Mesendoderm (in vitro differentiated cells): ENCODE data around the gene RAET1E.

ENCODE experiments used
- DNase-seq: peaks from one replicate; pipeline ENCODE4 v3.0.0; 2013
- H2AK5ac ChIP-seq: 2 replicates; pipeline ENCODE4 v1.6.1; 2013; ENCODE audit warnings: low read length, inconsistent platforms
- H2BK120ac ChIP-seq: 2 replicates; pipeline ENCODE4 v1.6.1; 2013; ENCODE audit warnings: low read depth, mild to moderate bottlenecking, low read length, moderate library complexity, mixed read lengths
- H2BK15ac ChIP-seq: replicated peaks from 2 replicates; pipeline ENCODE4 v1.6.1; 2013; ENCODE audit warnings: low read depth, mild to moderate bottlenecking, moderate library complexity
- H2BK5ac ChIP-seq: 2 replicates; pipeline ENCODE4 v1.6.1; 2013; ENCODE audit warnings: low read length, inconsistent platforms
- H3K18ac ChIP-seq: 2 replicates; pipeline ENCODE4 v1.6.1; 2013; ENCODE audit warnings: mild to moderate bottlenecking, low read length, mixed read lengths
- H3K23ac ChIP-seq: one replicate; pipeline ENCODE4 v1.6.1; 2013; ENCODE audit warnings: low read length
- H3K27ac ChIP-seq: 2 replicates; pipeline ENCODE4 v1.5.1; 2013; ENCODE audit warnings: low read depth, mild to moderate bottlenecking, inconsistent platforms, low read length, moderate library complexity
- H3K27me3 ChIP-seq: 2 replicates; pipeline ENCODE4 v1.6.1; 2013; ENCODE audit warnings: low read length, control low read depth, mild to moderate bottlenecking, inconsistent platforms; ENCODE audit not compliant: insufficient read depth, poor library complexity
- H3K36me3 ChIP-seq: 2 replicates; pipeline ENCODE4 v1.6.1; 2013; ENCODE audit warnings: low read length, inconsistent platforms; ENCODE audit not compliant: control insufficient read depth, insufficient read depth
- H3K4ac ChIP-seq: one replicate; pipeline ENCODE4 v1.6.1; 2013; ENCODE audit warnings: low read depth, mild to moderate bottlenecking, low read length, moderate library complexity
- H3K4me1 ChIP-seq: 2 replicates; pipeline ENCODE4 v1.6.1; 2013; ENCODE audit warnings: low read depth, low read length, inconsistent platforms; ENCODE audit not compliant: control insufficient read depth
- H3K4me2 ChIP-seq: 2 replicates; pipeline ENCODE4 v1.6.1; 2013; ENCODE audit warnings: low read length
- H3K4me3 ChIP-seq: 2 replicates; pipeline ENCODE4 v1.5.1; 2013; ENCODE audit warnings: mild to moderate bottlenecking, low read length
- H3K56ac ChIP-seq: one replicate; pipeline ENCODE4 v1.6.1; 2013; ENCODE audit warnings: low read length
- H3K79me1 ChIP-seq: 2 replicates; pipeline ENCODE4 v1.6.1; 2013; ENCODE audit warnings: low read length, inconsistent platforms
- H3K79me2 ChIP-seq: 2 replicates; pipeline ENCODE4 v1.6.1; 2013; ENCODE audit warnings: mild to moderate bottlenecking, low read length; ENCODE audit not compliant: control insufficient read depth, insufficient read depth
- H3K9ac ChIP-seq: 2 replicates; pipeline ENCODE4 v1.6.1; 2013; ENCODE audit warnings: low read length, inconsistent platforms
- H4K5ac ChIP-seq: one replicate; pipeline ENCODE4 v1.6.1; 2013; ENCODE audit warnings: low read length
- H4K8ac ChIP-seq: one replicate; pipeline ENCODE4 v1.6.1; 2013; ENCODE audit warnings: low read depth, mild to moderate bottlenecking, control low read depth, low read length, moderate library complexity
- WGBS: extraction: QIAGEN DNeasy Blood & Tissue Kit; methylation state at CpG from one replicate; pipeline ENCODE4 v1.1.7; 2013; ENCODE audit warnings: low lambda C conversion rate, missing lambda C conversion rate; ENCODE audit not compliant: insufficient coverage; ENCODE audit errors: extremely low coverage; 5-methylcytosine and 5-hydroxymethylcytosine counted together

The RAET1E gene

DNA sequence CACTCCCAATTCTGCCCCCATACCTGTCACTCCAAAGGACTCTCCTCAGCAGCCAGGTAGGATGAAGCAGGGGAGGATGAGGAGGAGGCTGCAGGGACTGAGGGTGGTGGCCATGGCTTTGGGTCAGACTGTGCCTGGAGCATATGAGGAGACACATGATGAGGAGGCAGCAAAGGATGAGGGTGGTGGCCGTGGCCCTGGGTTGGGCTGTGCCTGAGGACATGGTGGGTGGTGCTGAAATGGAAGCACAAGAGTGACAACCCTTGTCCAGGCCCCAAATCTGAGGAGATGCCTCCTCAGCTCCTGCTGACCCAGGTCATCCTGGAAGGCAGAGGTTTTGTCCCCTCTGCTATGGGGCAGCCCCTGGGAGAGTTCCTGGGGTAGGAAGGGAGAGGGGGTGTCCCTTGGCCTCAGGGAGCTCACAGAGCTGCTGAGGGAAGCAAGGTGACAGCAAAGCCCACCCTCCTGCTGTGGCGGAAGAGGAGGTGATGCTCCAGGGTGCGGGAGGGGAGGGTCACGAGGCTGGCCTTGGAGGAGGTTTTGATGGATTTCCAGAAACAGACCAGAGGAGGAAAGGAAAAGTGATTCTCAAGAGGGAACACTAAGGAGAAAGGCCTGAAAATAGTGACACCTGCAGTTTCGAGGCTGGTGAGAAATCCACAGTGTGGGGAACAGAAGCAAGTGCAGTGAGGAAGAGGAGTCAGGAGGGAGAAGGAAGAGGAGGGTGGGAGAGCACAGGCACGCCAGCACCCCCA is 20.4 kb upstream of the RAET1E start:
- H3K27ac ChIP-seq = no peak overlapping the region
- H2AK5ac ChIP-seq = no peak overlapping the region
- no peak overlapping the region for H3K18ac ChIP-seq
- H2BK120ac ChIP-seq = no peak overlapping the region
- H2BK5ac ChIP-seq = no peak overlapping the region
- H3K9ac ChIP-seq = no peak overlapping the region
- H3K4me3 ChIP-seq = no peak overlapping the region
- no peak overlapping the region for H3K23ac ChIP-seq
- no peak overlapping the region for H4K8ac ChIP-seq
- H3K4me2 ChIP-seq = no peak overlapping the region
- H3K79me2 ChIP-seq = no peaks in the 10 kb centered on the region
- no peak for DNase-seq
- H3K4ac ChIP-seq = no peak overlapping the region
- H2BK15ac ChIP-seq = no peak overlapping the region
- peaks cover 12% of the 10 kb centered on the region for H3K27me3 ChIP-seq
- no peaks in the 10 kb centered on the region for H3K79me1 ChIP-seq
- no CpG with 5 or more reads among the region's 6 CpGs for WGBS
- H4K5ac ChIP-seq = no peak overlapping the region
- H3K56ac ChIP-seq = no peak overlapping the region
- no peaks in the 10 kb centered on the region for H3K4me1 ChIP-seq
- H3K36me3 ChIP-seq = no peaks in the 10 kb centered on the region

DNA sequence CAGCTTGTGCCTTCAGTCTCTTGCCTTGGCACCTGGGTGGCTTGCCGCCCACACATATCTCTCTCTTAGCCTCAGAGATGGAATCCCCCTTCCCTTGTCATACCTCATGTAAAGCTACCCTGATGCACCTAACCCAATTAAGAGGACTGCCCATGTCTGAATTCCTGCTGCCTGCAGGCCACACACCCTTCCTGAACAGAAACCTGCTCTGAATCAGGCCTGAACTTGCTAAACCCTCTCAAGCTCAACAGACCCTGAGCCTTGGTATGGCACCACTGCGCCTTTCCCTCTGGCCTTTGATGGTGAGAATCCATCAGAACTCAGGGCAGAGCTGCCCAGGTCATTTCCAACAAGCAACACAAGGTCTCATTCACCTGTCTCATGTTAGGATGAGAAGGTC is 19.8 kb upstream of the RAET1E start:
- no peak overlapping the region for H4K8ac ChIP-seq
- H3K18ac ChIP-seq = no peak overlapping the region
- no peak overlapping the region for H2AK5ac ChIP-seq
- no peak for DNase-seq
- no peak overlapping the region for H3K4me3 ChIP-seq
- H3K79me1 ChIP-seq = no peaks in the 10 kb centered on the region
- no peak overlapping the region for H3K4ac ChIP-seq
- no peaks in the 10 kb centered on the region for H3K79me2 ChIP-seq
- no peak overlapping the region for H3K27ac ChIP-seq
- no peaks in the 10 kb centered on the region for H3K4me1 ChIP-seq
- H3K23ac ChIP-seq = no peak overlapping the region
- no peak overlapping the region for H2BK5ac ChIP-seq
- no peak overlapping the region for H2BK15ac ChIP-seq
- H3K27me3 ChIP-seq = peaks cover 12% of the 10 kb centered on the region
- no peak overlapping the region for H4K5ac ChIP-seq
- no peak overlapping the region for H3K9ac ChIP-seq
- H3K36me3 ChIP-seq = no peaks in the 10 kb centered on the region
- no CpG with 5 or more reads among the region's 2 CpGs for WGBS
- H3K4me2 ChIP-seq = no peak overlapping the region
- H3K56ac ChIP-seq = no peak overlapping the region
- H2BK120ac ChIP-seq = no peak overlapping the region

DNA sequence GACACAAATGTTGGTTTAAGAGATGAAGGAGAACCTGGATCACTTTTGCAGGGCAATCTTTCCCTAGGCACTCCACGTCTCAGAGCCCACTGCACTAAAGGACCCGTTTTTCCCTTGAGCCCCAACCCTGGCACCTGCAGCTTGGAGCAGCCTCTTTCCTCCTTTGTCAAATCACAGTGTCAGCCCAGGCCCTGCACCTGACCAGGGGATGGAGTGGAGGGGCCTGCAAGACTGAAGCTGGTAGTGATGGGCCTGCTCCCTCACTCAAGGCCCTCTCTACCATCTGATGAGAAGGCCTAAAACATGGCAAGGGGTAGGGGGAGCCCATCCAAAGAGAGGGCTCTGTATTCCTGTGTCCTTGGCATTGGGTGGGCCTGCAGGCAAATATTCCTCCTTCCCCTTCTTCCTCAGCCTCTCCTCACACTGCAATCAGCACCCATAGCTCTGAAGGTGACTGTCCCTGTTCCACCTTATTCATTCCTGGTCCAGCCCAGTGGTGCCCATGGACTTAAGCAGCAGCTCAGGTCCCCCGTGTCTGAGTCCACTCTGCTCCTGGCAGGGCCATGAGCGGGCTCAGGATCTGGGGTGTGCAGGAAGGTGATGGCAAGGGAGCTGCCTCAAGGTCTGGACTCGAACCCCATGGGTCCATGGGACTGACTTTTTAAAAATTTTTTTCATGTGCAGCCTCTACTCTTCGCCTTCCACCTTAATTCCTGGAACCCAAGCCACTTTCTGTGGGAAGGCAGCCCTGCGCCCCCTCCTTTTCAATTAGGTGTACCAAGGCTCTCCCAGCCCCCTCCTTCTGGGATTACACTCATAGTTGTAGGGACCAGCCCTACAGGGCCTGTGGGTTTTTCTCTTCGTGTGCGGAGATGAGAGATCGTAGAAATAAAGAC is 18.3 kb upstream of the RAET1E start:
- Histone ChIP-seq H2BK5ac (no peak overlapping the region), H2BK120ac (no peak overlapping the region), H3K79me1 (no peaks in the 10 kb centered on the region), H3K27me3 (peaks cover 5% of the 10 kb centered on the region), H2BK15ac (no peak overlapping the region), H3K4me1 (no peaks in the 10 kb centered on the region), H3K56ac (no peak overlapping the region), H4K5ac (no peak overlapping the region), H3K9ac (no peak overlapping the region), H3K4me3 (no peak overlapping the region), H2AK5ac (no peak overlapping the region), H4K8ac (no peak overlapping the region), H3K4me2 (no peak overlapping the region), H3K27ac (no peak overlapping the region), H3K79me2 (no peaks in the 10 kb centered on the region), H3K23ac (no peak overlapping the region), H3K4ac (no peak overlapping the region), H3K18ac (no peak overlapping the region), H3K36me3 (no peaks in the 10 kb centered on the region)
- no CpG with 5 or more reads among the region's 10 CpGs for WGBS
- DNase-seq = no peak

DNA sequence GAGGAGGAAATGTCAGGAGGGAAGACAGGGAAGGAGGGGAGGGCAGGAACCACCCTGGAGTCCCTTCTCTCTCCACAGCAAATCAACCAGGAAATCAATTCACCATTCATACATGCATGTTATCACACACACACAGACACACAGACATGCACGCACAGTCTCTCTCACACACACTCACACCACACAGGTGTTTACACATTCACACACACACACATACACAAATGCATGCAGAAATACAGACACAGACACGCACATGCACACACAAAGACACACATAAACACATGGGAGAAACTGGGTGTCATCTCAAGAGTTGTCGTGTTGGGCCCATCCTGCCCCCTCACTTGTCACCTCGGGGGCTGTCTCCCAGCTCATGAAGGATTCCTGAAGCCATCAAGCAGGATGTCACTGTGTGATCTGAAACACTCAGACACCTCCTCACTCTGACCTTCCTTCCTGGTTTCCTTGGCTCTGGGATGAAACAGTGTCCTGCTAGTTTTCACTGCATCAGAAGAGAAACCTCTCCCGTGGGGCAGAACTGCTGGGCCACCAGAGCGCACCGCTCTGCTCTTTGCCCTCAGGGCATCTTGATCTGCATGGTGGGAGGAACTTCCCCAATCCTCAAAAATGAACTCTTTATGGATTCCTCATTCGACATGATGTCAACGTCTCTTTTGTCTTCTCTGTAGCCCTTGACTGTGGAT is 15.8 kb upstream of the RAET1E start:
- no peak overlapping the region for H3K4ac ChIP-seq
- H3K4me2 ChIP-seq = no peak overlapping the region
- H3K79me1 ChIP-seq = no peaks in the 10 kb centered on the region
- no peak overlapping the region for H3K27ac ChIP-seq
- no peak overlapping the region for H3K56ac ChIP-seq
- H2BK15ac ChIP-seq = no peak overlapping the region
- H2BK120ac ChIP-seq = no peak overlapping the region
- WGBS = no CpG with 5 or more reads among the region's 9 CpGs
- no peak overlapping the region for H2BK5ac ChIP-seq
- DNase-seq = no peak
- H3K79me2 ChIP-seq = no peaks in the 10 kb centered on the region
- H3K27me3 ChIP-seq = no peaks in the 10 kb centered on the region
- no peak overlapping the region for H3K18ac ChIP-seq
- no peak overlapping the region for H2AK5ac ChIP-seq
- H3K4me1 ChIP-seq = no peaks in the 10 kb centered on the region
- H3K4me3 ChIP-seq = no peak overlapping the region
- H4K8ac ChIP-seq = no peak overlapping the region
- H3K23ac ChIP-seq = no peak overlapping the region
- H3K36me3 ChIP-seq = no peaks in the 10 kb centered on the region
- H3K9ac ChIP-seq = no peak overlapping the region
- no peak overlapping the region for H4K5ac ChIP-seq

DNA sequence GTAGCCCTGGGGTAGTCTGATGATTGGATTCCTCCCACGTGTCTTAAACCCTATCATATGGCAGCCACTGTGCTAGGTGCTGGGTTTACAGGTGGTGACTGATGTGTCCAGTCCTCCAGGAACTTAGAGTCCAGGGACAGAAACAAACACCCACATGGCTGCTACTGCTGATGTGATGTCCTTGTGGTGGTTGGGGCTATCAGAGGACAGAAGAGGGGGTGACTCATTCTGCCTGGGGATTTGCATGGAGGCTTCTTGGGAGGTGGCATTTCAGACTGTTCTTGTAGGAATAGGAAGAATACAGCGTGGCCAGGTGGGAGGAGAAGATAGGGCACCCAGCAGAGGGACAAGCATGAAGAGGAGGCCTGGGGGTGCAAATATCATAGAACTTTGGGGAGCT is 15.2 kb upstream of the RAET1E start:
- H3K56ac ChIP-seq = no peak overlapping the region
- no peaks in the 10 kb centered on the region for H3K36me3 ChIP-seq
- no peak overlapping the region for H2BK15ac ChIP-seq
- no peak overlapping the region for H2BK5ac ChIP-seq
- no peak overlapping the region for H3K4me3 ChIP-seq
- H3K18ac ChIP-seq = no peak overlapping the region
- H3K27ac ChIP-seq = no peak overlapping the region
- no peak for DNase-seq
- no peaks in the 10 kb centered on the region for H3K27me3 ChIP-seq
- no CpG with 5 or more reads among the region's 2 CpGs for WGBS
- H3K79me1 ChIP-seq = no peaks in the 10 kb centered on the region
- no peak overlapping the region for H3K4me2 ChIP-seq
- no peak overlapping the region for H3K9ac ChIP-seq
- H3K4ac ChIP-seq = no peak overlapping the region
- no peaks in the 10 kb centered on the region for H3K4me1 ChIP-seq
- no peak overlapping the region for H4K5ac ChIP-seq
- H3K79me2 ChIP-seq = no peaks in the 10 kb centered on the region
- H2AK5ac ChIP-seq = no peak overlapping the region
- no peak overlapping the region for H3K23ac ChIP-seq
- no peak overlapping the region for H2BK120ac ChIP-seq
- H4K8ac ChIP-seq = no peak overlapping the region
